Activated T-helper 1 cell treated with Interleukin-2 at 50 U/mL for 16 hours (primary cell): Measurements from ENCODE around the gene ARHGAP18.
"Not testable (repeated sequence)": the region's sequence is repeated elsewhere in the genome, so short reads cannot be mapped to it uniquely, and the experiment has no call there.

Experiments used
- DNase-seq: peaks from one replicate; pipeline ENCODE4 v3.0.0-alpha.2; 2020; ENCODE audit warnings: low read depth

The ARHGAP18 gene

GRCh38 chr6:129578315-129578714 is 131.7 kb downstream of the ARHGAP18 start:
- DNase-seq, result no peak

GRCh38 chr6:129577691-129578090 is 132.3 kb downstream of the ARHGAP18 start:
- no peak for DNase-seq

- DNase-seq, result no peak
These were observed 133.5 kb downstream of the ARHGAP18 start for GRCh38 chr6:129576456-129576855.

GRCh38 chr6:129575378-129576118 is 134.4 kb downstream of the ARHGAP18 start:
- no peak for DNase-seq

GRCh38 chr6:129574605-129575004 is 135.4 kb downstream of the ARHGAP18 start:
- DNase-seq, result not testable (repeated sequence)

- not testable (repeated sequence) for DNase-seq
These were observed 139.0 kb downstream of the ARHGAP18 start for GRCh38 chr6:129570929-129571328.

GRCh38 chr6:129568015-129568414 is 142.0 kb downstream of the ARHGAP18 start:
- no peak for DNase-seq

- DNase-seq, result no peak
These were observed 142.6 kb downstream of the ARHGAP18 start for GRCh38 chr6:129567374-129567773.

GRCh38 chr6:129565811-129566210 is 144.2 kb downstream of the ARHGAP18 start:
- DNase-seq, result no peak

GRCh38 chr6:129565366-129565765 is 144.6 kb downstream of the ARHGAP18 start:
- DNase-seq, result no peak

GRCh38 chr6:129558248-129558647 is 151.7 kb downstream of the ARHGAP18 start:
- no peak for DNase-seq

- DNase-seq, result no peak
These were observed 154.7 kb downstream of the ARHGAP18 start for GRCh38 chr6:129555206-129555832.

- no peak for DNase-seq
These were observed 157.6 kb downstream of the ARHGAP18 start for GRCh38 chr6:129552413-129552812.

- no peak for DNase-seq
These were observed 158.5 kb downstream of the ARHGAP18 start for GRCh38 chr6:129551486-129551885.

GRCh38 chr6:129546702-129547101 is 163.3 kb downstream of the ARHGAP18 start:
- no peak for DNase-seq

GRCh38 chr6:129544892-129545612 is 164.9 kb downstream of the ARHGAP18 start:
- DNase-seq, result no peak

GRCh38 chr6:129543981-129544380 is 166.0 kb downstream of the ARHGAP18 start:
- DNase-seq, result no peak

- DNase-seq, result no peak
These were observed 167.3 kb downstream of the ARHGAP18 start for GRCh38 chr6:129542705-129543104.

GRCh38 chr6:129539032-129539431 is 170.9 kb downstream of the ARHGAP18 start:
- DNase-seq, result no peak

- DNase-seq, result no peak
These were observed 173.7 kb downstream of the ARHGAP18 start for GRCh38 chr6:129536271-129536670.

GRCh38 chr6:129534926-129535325 is 175.1 kb downstream of the ARHGAP18 start:
- DNase-seq, result no peak
